ENCODE measurements around the gene LARGE1. TPM values are rescaled to one million over a fixed set of nuclear protein-coding genes. Genes with fewer than 3 reads are reported as not detected.

Gene LARGE1
- total and polyA plus RNA-seq, 2 of the 4 experiments (the other 2 are of a cell fraction): 6.2 to 12.4 TPM

DNA sequence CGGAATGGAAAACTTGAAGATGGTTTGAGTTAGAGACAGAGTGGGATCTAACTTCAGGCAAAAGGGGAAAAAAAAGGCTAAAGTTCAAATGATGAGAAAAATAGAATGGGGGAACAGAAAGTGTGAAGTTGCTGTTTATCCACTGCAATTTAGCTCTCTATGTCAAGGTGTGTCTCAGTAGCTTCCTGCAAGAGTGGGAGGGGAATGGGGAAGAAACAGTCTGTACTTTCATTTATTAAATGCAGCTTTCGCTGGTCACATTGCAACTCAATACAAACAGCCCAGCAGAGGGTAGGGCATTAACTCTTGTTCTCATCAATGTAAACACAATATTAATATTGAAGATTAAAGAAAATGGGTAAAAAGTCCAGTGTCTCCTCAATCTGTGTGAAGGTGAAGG lies 647.4 kb downstream of the LARGE1 start:
- ChIA-PET POLR2A (ENCODE audit: unreplicated experiment) (no interaction called here), CTCF (no interaction called here)

More for the DNA sequence above, 647.4 kb downstream of the LARGE1 start:
- WGBS, 2 experiments (ENCODE audit: extremely low coverage in 2 of 2, insufficient read length in 1 of 2): no CpG with 5 or more reads among the region's 2 CpGs
- dilution Hi-C loops (cut with HindIII; ENCODE audit: low sequenced_read_pairs, unreplicated experiment) (no loop called here), in situ Hi-C loops (cut with MboI; ENCODE audit: low sequenced_read_pairs) (no loop called here), intact Hi-C loops (cut with micrococcal nuclease) (no loop called here)
- Histone ChIP-seq H4K8ac (ENCODE audit: low read depth in 2 of 2, low read length in 2 of 2) (no peak overlapping the region), H2BK15ac (ENCODE audit: low read depth, low read length) (no peak overlapping the region), H4K5ac (ENCODE audit: low read depth, low read length) (no peak overlapping the region), H2AFZ (replicated peaks; ENCODE audit: low read length, poor library complexity) (no peak overlapping the region), H4K91ac (ENCODE audit: insufficient read depth, low read depth, low read length) (no peak overlapping the region), H2BK20ac (ENCODE audit: low read depth, low read length) (no peak overlapping the region), H3K9ac (ENCODE audit: low read depth, low read length) (no peak overlapping the region), H3K14ac (replicated peaks; ENCODE audit: low read depth, low read length) (no peak overlapping the region), H3K27ac (ENCODE audit: insufficient read depth, low read length) (no peak overlapping the region), H3K56ac (ENCODE audit: extremely low read depth, insufficient read depth, low read length) (no peak overlapping the region), H3K4me3 (ENCODE audit: insufficient read depth, low read depth, low read length) (no peak overlapping the region), H4K20me1 (ENCODE audit: insufficient read depth, low read length) (no peaks in the 10 kb centered on the region), H3K4ac (ENCODE audit: low read depth, low read length) (no peak overlapping the region), H2BK5ac (ENCODE audit: low read depth, low read length, poor library complexity, severe bottlenecking) (no peak overlapping the region), H3K36me3 (ENCODE audit: control insufficient read depth, insufficient read depth, low read length) (peaks cover 3% of the 10 kb centered on the region; the same call in 1 of the 2 replicates), H3K27me3 (ENCODE audit: control insufficient read depth, insufficient read depth, low read length) (no peaks in the 10 kb centered on the region), H3K23ac (ENCODE audit: low read depth, low read length) (no peak overlapping the region), H3K79me1 (ENCODE audit: low read depth in 1 of 2, low read length in 2 of 2) (no peaks in the 10 kb centered on the region), H2BK120ac (ENCODE audit: low read depth, low read length) (no peak overlapping the region), H3K4me1 (ENCODE audit: control insufficient read depth, insufficient read depth, low read length) (no peaks in the 10 kb centered on the region), H3K9me3 (ENCODE audit: control insufficient read depth, insufficient read depth, low read length) (no peaks in the 10 kb centered on the region), H2AK9ac (replicated peaks; ENCODE audit: low read depth, low read length, poor library complexity) (no peak overlapping the region), H3K9me1 (ENCODE audit: insufficient read depth, low read length) (no peaks in the 10 kb centered on the region), H2AK5ac (ENCODE audit: low read depth, low read length) (no peak overlapping the region), H3K4me2 (ENCODE audit: low read depth, low read length) (no peak overlapping the region), H3K18ac (ENCODE audit: low read depth, low read length) (no peak overlapping the region)
- no peak for ATAC-seq (ENCODE audit: low read depth)
- no peak for TF ChIP-seq FOS (IDR thresholded peaks at IDR 0.05; ENCODE audit: low read depth, low read length)
- no peak for TF ChIP-seq SMC3 (IDR thresholded peaks at IDR 0.05; ENCODE audit: low read depth, low read length)
- TF ChIP-seq, protein P1, sequence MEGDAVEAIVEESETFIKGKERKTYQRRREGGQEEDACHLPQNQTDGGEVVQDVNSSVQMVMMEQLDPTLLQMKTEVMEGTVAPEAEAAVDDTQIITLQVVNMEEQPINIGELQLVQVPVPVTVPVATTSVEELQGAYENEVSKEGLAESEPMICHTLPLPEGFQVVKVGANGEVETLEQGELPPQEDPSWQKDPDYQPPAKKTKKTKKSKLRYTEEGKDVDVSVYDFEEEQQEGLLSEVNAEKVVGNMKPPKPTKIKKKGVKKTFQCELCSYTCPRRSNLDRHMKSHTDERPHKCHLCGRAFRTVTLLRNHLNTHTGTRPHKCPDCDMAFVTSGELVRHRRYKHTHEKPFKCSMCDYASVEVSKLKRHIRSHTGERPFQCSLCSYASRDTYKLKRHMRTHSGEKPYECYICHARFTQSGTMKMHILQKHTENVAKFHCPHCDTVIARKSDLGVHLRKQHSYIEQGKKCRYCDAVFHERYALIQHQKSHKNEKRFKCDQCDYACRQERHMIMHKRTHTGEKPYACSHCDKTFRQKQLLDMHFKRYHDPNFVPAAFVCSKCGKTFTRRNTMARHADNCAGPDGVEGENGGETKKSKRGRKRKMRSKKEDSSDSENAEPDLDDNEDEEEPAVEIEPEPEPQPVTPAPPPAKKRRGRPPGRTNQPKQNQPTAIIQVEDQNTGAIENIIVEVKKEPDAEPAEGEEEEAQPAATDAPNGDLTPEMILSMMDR (conservative IDR thresholded peaks at IDR 0.05; ENCODE audit: low read depth, low read length): no peak
- no peak for TF ChIP-seq RFX5 (IDR thresholded peaks at IDR 0.05; ENCODE audit: low read depth, low read length)
- TF ChIP-seq, protein P2, sequence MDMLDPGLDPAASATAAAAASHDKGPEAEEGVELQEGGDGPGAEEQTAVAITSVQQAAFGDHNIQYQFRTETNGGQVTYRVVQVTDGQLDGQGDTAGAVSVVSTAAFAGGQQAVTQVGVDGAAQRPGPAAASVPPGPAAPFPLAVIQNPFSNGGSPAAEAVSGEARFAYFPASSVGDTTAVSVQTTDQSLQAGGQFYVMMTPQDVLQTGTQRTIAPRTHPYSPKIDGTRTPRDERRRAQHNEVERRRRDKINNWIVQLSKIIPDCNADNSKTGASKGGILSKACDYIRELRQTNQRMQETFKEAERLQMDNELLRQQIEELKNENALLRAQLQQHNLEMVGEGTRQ (IDR thresholded peaks at IDR 0.05; ENCODE audit: low read depth, low read length): no peak
- TF ChIP-seq MAFK (IDR thresholded peaks at IDR 0.05; ENCODE audit: low read depth, low read length): no peak
- no peak for TF ChIP-seq CEBPB (IDR thresholded peaks at IDR 0.05; ENCODE audit: low read depth, low read length)
- TF ChIP-seq RCOR1 (IDR thresholded peaks at IDR 0.05; ENCODE audit: insufficient replicate concordance, low read length): no peak
- TF ChIP-seq CHD1 (IDR thresholded peaks at IDR 0.05; ENCODE audit: low read depth, low read length): no peak
- TF ChIP-seq BHLHE40 (IDR thresholded peaks at IDR 0.05; ENCODE audit: low read depth, low read length): no peak
- TF ChIP-seq NFE2L2 (IDR thresholded peaks at IDR 0.05; ENCODE audit: low read depth, low read length): no peak
- TF ChIP-seq, protein P3, sequence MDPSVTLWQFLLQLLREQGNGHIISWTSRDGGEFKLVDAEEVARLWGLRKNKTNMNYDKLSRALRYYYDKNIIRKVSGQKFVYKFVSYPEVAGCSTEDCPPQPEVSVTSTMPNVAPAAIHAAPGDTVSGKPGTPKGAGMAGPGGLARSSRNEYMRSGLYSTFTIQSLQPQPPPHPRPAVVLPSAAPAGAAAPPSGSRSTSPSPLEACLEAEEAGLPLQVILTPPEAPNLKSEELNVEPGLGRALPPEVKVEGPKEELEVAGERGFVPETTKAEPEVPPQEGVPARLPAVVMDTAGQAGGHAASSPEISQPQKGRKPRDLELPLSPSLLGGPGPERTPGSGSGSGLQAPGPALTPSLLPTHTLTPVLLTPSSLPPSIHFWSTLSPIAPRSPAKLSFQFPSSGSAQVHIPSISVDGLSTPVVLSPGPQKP (IDR thresholded peaks at IDR 0.05; ENCODE audit: borderline replicate concordance, low read depth, low read length): no peak
- TF ChIP-seq MAZ (IDR thresholded peaks at IDR 0.05; ENCODE audit: borderline replicate concordance, low read depth, low read length): no peak
- BruUV-seq (replicated peaks): no TSS peak
- no peak for DNase-seq

Measured in IMR-90 (cell line).